HG02973 (cell line): Measurements from ENCODE around the gene BCAS3.
"Not testable (repeated sequence)": the region's sequence is repeated elsewhere in the genome, so short reads cannot be mapped to it uniquely, and the experiment has no call there.

Source experiments
- ATAC-seq: cut with Tn5 transposase; IDR thresholded peaks from one replicate; pipeline ENCODE4 v1.9.1; 2021; ENCODE audit warnings: moderate library complexity; ENCODE audit not compliant: unreplicated experiment

BCAS3 gene

GRCh38 chr17:61238455-61238933 lies 560.8 kb downstream of the BCAS3 start:
- ATAC-seq = no peak

- no peak for ATAC-seq
Observed at GRCh38 chr17:61239327-61239726, 561.7 kb downstream of the BCAS3 start.

GRCh38 chr17:61239953-61240352 lies 562.3 kb downstream of the BCAS3 start:
- no peak for ATAC-seq

GRCh38 chr17:61240851-61241468 lies 563.3 kb downstream of the BCAS3 start:
- ATAC-seq = no peak

- ATAC-seq = not testable (repeated sequence)
Observed at GRCh38 chr17:61244988-61245387, 567.3 kb downstream of the BCAS3 start.

- no peak for ATAC-seq
Observed at GRCh38 chr17:61245706-61246135, 568.1 kb downstream of the BCAS3 start.

GRCh38 chr17:61247439-61247838 lies 569.8 kb downstream of the BCAS3 start:
- ATAC-seq = no peak

- ATAC-seq = no peak
Observed at GRCh38 chr17:61248399-61248798, 570.7 kb downstream of the BCAS3 start.

- ATAC-seq = no peak
Observed at GRCh38 chr17:61249649-61250299, 572.1 kb downstream of the BCAS3 start.

- no peak for ATAC-seq
Observed at GRCh38 chr17:61250335-61250890, 572.8 kb downstream of the BCAS3 start.

- ATAC-seq = no peak
Observed at GRCh38 chr17:61251939-61252865, 574.6 kb downstream of the BCAS3 start.

- no peak for ATAC-seq
Observed at GRCh38 chr17:61253362-61253761, 575.7 kb downstream of the BCAS3 start.

- no peak for ATAC-seq
Observed at GRCh38 chr17:61253937-61254574, 576.4 kb downstream of the BCAS3 start.

- no peak for ATAC-seq
Observed at GRCh38 chr17:61254904-61255303, 577.3 kb downstream of the BCAS3 start.

GRCh38 chr17:61255647-61256046 lies 578.0 kb downstream of the BCAS3 start:
- ATAC-seq = no peak

- ATAC-seq = no peak
Observed at GRCh38 chr17:61259360-61259759, 581.7 kb downstream of the BCAS3 start.

GRCh38 chr17:61260071-61260797 lies 582.6 kb downstream of the BCAS3 start:
- ATAC-seq = no peak

GRCh38 chr17:61261001-61261637 lies 583.5 kb downstream of the BCAS3 start:
- no peak for ATAC-seq

GRCh38 chr17:61265397-61265796 lies 587.7 kb downstream of the BCAS3 start:
- ATAC-seq = no peak

GRCh38 chr17:61267847-61268246 lies 590.2 kb downstream of the BCAS3 start:
- no peak for ATAC-seq
